B cell (primary cell): ENCODE data around the gene SFXN2. TPM values are rescaled to one million over a fixed set of nuclear protein-coding genes. Genes with fewer than 3 reads are reported as not detected.

ENCODE experiments used
- ATAC-seq: fragments of 200-7000 bp; cut with Tn5 transposase; one replicate; pipeline ENCODE4 v1.10.0; 2021; ENCODE audit warnings: low read depth, mild to moderate bottlenecking, moderate number of reproducible peaks, moderate library complexity
- CTCF ChIA-PET: fragments of 350-600 bp; sonication (Branson Sonifier 250); formaldehyde crosslinking; loops from one replicate; lab custom pipeline; 2021; ENCODE audit warnings: antibody characterized with exemption, inconsistent platforms; lab: Charles Lee
- POLR2A ChIA-PET: fragments of 350-600 bp; sonication (Branson Sonifier 250); formaldehyde crosslinking; loops from one replicate; lab custom pipeline; 2021; ENCODE audit warnings: antibody characterized with exemption; lab: Charles Lee
- DNase-seq: peaks from one replicate; pipeline ENCODE4 v3.0.0; 2013
- H2AFZ ChIP-seq: 2 replicates; pipeline ENCODE4 v1.6.1; 2012; ENCODE audit warnings: mild to moderate bottlenecking, low read depth, low read length; ENCODE audit not compliant: insufficient read depth, poor library complexity, severe bottlenecking
- H3K27ac ChIP-seq, 2 donors: 1 replicate in 1 of 2; 2 replicates in 1 of 2; pipeline ENCODE4 v1.5.1; 2012 to 2013; ENCODE audit warnings: low read length in 2 of 2, mild to moderate bottlenecking in 2 of 2, moderate library complexity in 1 of 2
- H3K27me3 ChIP-seq, 4 experiments: fragments of 200-600 bp in 1 of 4; sonication (generic) in 1 of 4; replicated peaks in 1 of 4; 1 replicate in 2 of 4; 2 replicates in 2 of 4; pipeline versions ENCODE4 v1.6.1 to v1.7.0; 2013 to 2016; ENCODE audit warnings: low read length in 3 of 4, mild to moderate bottlenecking in 2 of 4, mixed read lengths in 1 of 4, moderate library complexity in 1 of 4; ENCODE audit not compliant: insufficient read depth in 4 of 4, control insufficient read depth in 3 of 4; ENCODE audit errors: control extremely low read depth in 1 of 4
- H3K36me3 ChIP-seq, 2 experiments: replicated peaks in 1 of 2; 1 replicate in 1 of 2; 2 replicates in 1 of 2; pipeline versions ENCODE4 v1.6.1 to v1.7.1; 2013; ENCODE audit warnings: low read length in 1 of 2; ENCODE audit not compliant: insufficient read depth in 2 of 2, control insufficient read depth in 1 of 2; ENCODE audit errors: control extremely low read depth in 1 of 2, extremely low read depth in 1 of 2
- H3K4me1 ChIP-seq, 2 donors: fragments of 200-600 bp in 1 of 2; sonication (generic) in 1 of 2; 1 replicate in 1 of 2; 2 replicates in 1 of 2; pipeline versions ENCODE4 v1.5.1 to v1.6.1; 2013 to 2017; ENCODE audit warnings: low read length in 2 of 2; ENCODE audit not compliant: control insufficient read depth in 2 of 2, insufficient read depth in 2 of 2
- H3K4me2 ChIP-seq: replicated peaks from 2 replicates; pipeline ENCODE3; 2012; ENCODE audit warnings: mild to moderate bottlenecking, low read depth, low read length; ENCODE audit not compliant: poor library complexity, severe bottlenecking
- H3K4me3 ChIP-seq, 5 experiments: fragments of 200-600 bp in 1 of 5; sonication (generic) in 1 of 5; 1 replicate in 3 of 5; 2 replicates in 2 of 5; pipeline versions ENCODE4 v1.5.1 to v1.7.0; 2011 to 2016; ENCODE audit warnings: low read length in 4 of 5, mild to moderate bottlenecking in 4 of 5, low read depth in 2 of 5, control low read depth in 1 of 5, moderate library complexity in 1 of 5; ENCODE audit not compliant: insufficient read depth in 1 of 5; ENCODE audit errors: control extremely low read depth in 1 of 5, extremely low read depth in 1 of 5
- H3K79me2 ChIP-seq: fragments of 200-600 bp; sonication (generic); one replicate; pipeline ENCODE4 v1.6.0; 2016; ENCODE audit warnings: low read length; ENCODE audit not compliant: control insufficient read depth, insufficient read depth
- H3K9ac ChIP-seq: fragments of 200-600 bp; sonication (generic); 2 replicates; pipeline ENCODE4 v1.6.1; 2017; ENCODE audit warnings: mild to moderate bottlenecking, low read length, moderate library complexity
- H3K9me3 ChIP-seq, 3 donors: one replicate each; pipeline versions ENCODE4 v1.6.1 to v1.7.1; 2013; ENCODE audit warnings: low read length in 2 of 3; ENCODE audit not compliant: control insufficient read depth in 2 of 3, insufficient read depth in 1 of 3; ENCODE audit errors: control extremely low read depth in 1 of 3
- H4K20me1 ChIP-seq: 2 replicates; pipeline ENCODE4 v1.6.0; 2012; ENCODE audit warnings: mild to moderate bottlenecking, low read length; ENCODE audit not compliant: insufficient read depth, control insufficient read depth, poor library complexity, severe bottlenecking
- H3K27ac Mint-ChIP-seq: one replicate; pipeline ENCODE4 v1.8.0; 2021; ENCODE audit warnings: mixed read lengths
- H3K27me3 Mint-ChIP-seq: one replicate; pipeline ENCODE4 v1.8.0; 2021; ENCODE audit warnings: mixed read lengths
- H3K4me1 Mint-ChIP-seq: one replicate; pipeline ENCODE4 v1.8.0; 2021; ENCODE audit warnings: mixed read lengths
- H3K4me3 Mint-ChIP-seq: one replicate; pipeline ENCODE4 v1.8.0; 2021; ENCODE audit warnings: mixed read lengths
- H3K9me3 Mint-ChIP-seq: one replicate; pipeline ENCODE4 v1.8.0; 2022; ENCODE audit warnings: mixed read lengths; ENCODE audit not compliant: insufficient read depth
- CTCF ChIP-seq: fragments of 200-600 bp; IDR thresholded peaks from one replicate; pipeline ENCODE4 v1.8.0; 2022; ENCODE audit warnings: antibody characterized with exemption, mild to moderate bottlenecking
- EZH2 ChIP-seq: IDR thresholded peaks from 2 replicates; pipeline ENCODE4 v1.6.1; 2012; ENCODE audit warnings: borderline replicate concordance, low read depth, mild to moderate bottlenecking, moderate library complexity, low read length; ENCODE audit not compliant: insufficient read depth, poor library complexity, severe bottlenecking
- WGBS: methylation state at CpG from one replicate; pipeline ENCODE4 v1.1.5; 2013; ENCODE audit warnings: missing lambda C conversion rate; ENCODE audit not compliant: insufficient coverage; 5-methylcytosine and 5-hydroxymethylcytosine counted together
- intact Hi-C: fragments of 100-400 bp; cut with micrococcal nuclease; formaldehyde crosslinking; loops from one replicate; pipeline ENCODE4 v1.10.0; 2022
- polyA plus RNA-seq: library from polyadenylated mRNA; depleted of rRNA; stranded (reverse); fragments of >200 nt; gene quantifications from 2 replicates; pipeline ENCODE4 v1.2.3, GENCODE V29; 2012
- total RNA-seq, 2 donors: library from RNA; stranded (reverse); fragments of 120-200 nt in 1 of 2; gene quantifications; 1 replicate in 1 of 2; 2 replicates in 1 of 2; pipeline versions ENCODE4 v1.2.3 to v1.2.4, GENCODE V29; 2013 to 2022

Gene SFXN2
- total and polyA plus RNA-seq, 2 donors (not counting 1 experiment from before 2014, with no cell fraction given): 8.1 to 23.5 TPM

GRCh38 chr10:102735065-102735562 lies 20.7 kb downstream of the SFXN2 start:
- no peak overlapping the region for H3K4me3 Mint-ChIP-seq
- Histone ChIP-seq H3K4me2 (no peak overlapping the region), H2AFZ (no peak overlapping the region), H3K4me1 (no peaks in the 10 kb centered on the region), H3K27me3 (no peaks in the 10 kb centered on the region), H3K9ac (no peak overlapping the region), H3K27ac (no peak overlapping the region), H4K20me1 (no peaks in the 10 kb centered on the region), H3K4me3 (no peak overlapping the region), H3K9me3 (no peaks in the 10 kb centered on the region), H3K79me2 (no peaks in the 10 kb centered on the region), H3K36me3 (peaks cover 0 to 8% of the 10 kb centered on the region in 2 experiments)
- CTCF ChIA-PET: interaction anchor here (1.6 kb wide), 1 partner anchor 9 kb away, joined by 9 read pairs; the partner anchor contains the start of gene WBP1L
- H3K4me1 Mint-ChIP-seq: peaks cover 2% of the 10 kb centered on the region
- no peaks in the 10 kb centered on the region for H3K27me3 Mint-ChIP-seq
- no peak overlapping the region for H3K27ac Mint-ChIP-seq
- POLR2A ChIA-PET: no interaction called here
- ATAC-seq: no peak
- 92% methylated on average over 4 of the region's 9 CpGs for WGBS
- no peaks in the 10 kb centered on the region for H3K9me3 Mint-ChIP-seq
- intact Hi-C loops: no loop called here
- TF ChIP-seq CTCF (no peak), EZH2 (no peak)
- DNase-seq: no peak

GRCh38 chr10:102738692-102739121 lies 24.3 kb downstream of the SFXN2 start:
- Mint-ChIP-seq H3K27me3 (no peaks in the 10 kb centered on the region), H3K4me3 (no peak overlapping the region), H3K4me1 (peaks cover 12% of the 10 kb centered on the region), H3K27ac (peak overlapping the region; percentile 32), H3K9me3 (no peaks in the 10 kb centered on the region)
- Histone ChIP-seq H3K4me1 (peaks cover 6 to 7% of the 10 kb centered on the region in 2 donors), H4K20me1 (no peaks in the 10 kb centered on the region), H3K27ac (peak overlapping the region in 1 of 2 donors; percentile 31), H3K9me3 (no peaks in the 10 kb centered on the region), H3K79me2 (peaks cover 1% of the 10 kb centered on the region), H3K4me3 (no peak overlapping the region), H2AFZ (no peak overlapping the region), H3K27me3 (peaks cover 0 to 2% (median 0%) of the 10 kb centered on the region in 4 experiments), H3K36me3 (peaks cover 0 to 4% of the 10 kb centered on the region in 2 experiments), H3K4me2 (no peak overlapping the region), H3K9ac (no peak overlapping the region)
- ChIA-PET POLR2A (no interaction called here), CTCF (interaction anchor here (0.8 kb wide), 1 partner anchor 13 kb away, joined by 3 read pairs; no protein-coding TSS in a partner anchor)
- intact Hi-C loops: no loop called here
- ATAC-seq (no peak), DNase-seq (no peak)
- TF ChIP-seq EZH2 (no peak), CTCF (no peak)
